NCI-H345 treated with DMSO at 0.1 percent for 48 hours (cell line): Measurements from ENCODE around the gene SYNPO.

Experiments
- DNase-seq: peaks from one replicate; lab custom pipeline; 2025; ENCODE audit not compliant: unreplicated experiment; lab: John Stamatoyannopoulos, UW

Gene SYNPO

GRCh38 chr5:150656191-150657132 is 16.0 kb downstream of the SYNPO start:
- DNase-seq = peak; percentile 69

- DNase-seq = no peak
Observed at GRCh38 chr5:150658121-150658520, 17.7 kb downstream of the SYNPO start.

- no peak for DNase-seq
Observed at GRCh38 chr5:150658699-150659265, 18.3 kb downstream of the SYNPO start.

- no peak for DNase-seq
Observed at GRCh38 chr5:150659360-150660107, 19.1 kb downstream of the SYNPO start.

- no peak for DNase-seq
Observed at GRCh38 chr5:150660108-150660831, 19.8 kb downstream of the SYNPO start.

GRCh38 chr5:150661086-150661485 is 20.6 kb downstream of the SYNPO start, which contains the start of gene MYOZ3:
Gene MYOZ3 (plus strand): TSS chr5:150661251. CDS start chr5:150662942, 1,691 bp downstream.
- no peak for DNase-seq

- DNase-seq = no peak
Observed at GRCh38 chr5:150661821-150662596, 21.5 kb downstream of the SYNPO start.

GRCh38 chr5:150662731-150663516 is 22.5 kb downstream of the SYNPO start:
- DNase-seq = no peak

- DNase-seq = no peak
Observed at GRCh38 chr5:150663936-150664335, 23.5 kb downstream of the SYNPO start.

GRCh38 chr5:150665044-150665443 is 24.6 kb downstream of the SYNPO start:
- DNase-seq = no peak

- DNase-seq = no peak
Observed at GRCh38 chr5:150670275-150670947, 30.0 kb downstream of the SYNPO start.

GRCh38 chr5:150670948-150671310 is 30.5 kb downstream of the SYNPO start:
- DNase-seq = no peak

GRCh38 chr5:150671509-150672236 is 31.2 kb downstream of the SYNPO start:
- DNase-seq = no peak

- DNase-seq = no peak
Observed at GRCh38 chr5:150672237-150672883, 31.9 kb downstream of the SYNPO start.

- DNase-seq = no peak
Observed at GRCh38 chr5:150672884-150673275, 32.4 kb downstream of the SYNPO start.

GRCh38 chr5:150674341-150674821 is 33.9 kb downstream of the SYNPO start:
- no peak for DNase-seq

GRCh38 chr5:150675069-150675468 is 34.6 kb downstream of the SYNPO start:
- no peak for DNase-seq

GRCh38 chr5:150676578-150676977 is 36.1 kb downstream of the SYNPO start:
- no peak for DNase-seq
